Adrenal gland (tissue), 12 donors: Measurements from ENCODE around the gene PDE3A. TPM values are rescaled to one million over a fixed set of nuclear protein-coding genes. Genes with fewer than 3 reads are reported as not detected.

Source experiments
- DNase-seq, 7 donors: peaks; one replicate each; pipeline ENCODE4 v3.0.0-alpha.2; 2019 to 2020
- H3K27ac ChIP-seq, 5 donors: fragments of 200-600 bp; sonication (generic) in 4 of 5; 1 replicate in 3 of 5; 2 replicates in 2 of 5; pipeline versions ENCODE4 v1.5.1 to v1.8.0; 2016 to 2020; ENCODE audit warnings: mild to moderate bottlenecking in 1 of 5
- H3K27me3 ChIP-seq: fragments of 200-600 bp; 2 replicates; pipeline ENCODE4 v1.8.0; 2021
- H3K36me3 ChIP-seq, 2 donors: fragments of 200-600 bp; replicated peaks in 1 of 2; 1 replicate in 1 of 2; 2 replicates in 1 of 2; pipeline versions ENCODE4 v1.5.1 to v1.8.0; 2018 to 2022
- H3K4me1 ChIP-seq, 2 donors: fragments of 200-600 bp; replicated peaks in 1 of 2; 1 replicate in 1 of 2; 2 replicates in 1 of 2; pipeline versions ENCODE4 v1.5.1 to v1.8.0; 2018 to 2021
- H3K4me3 ChIP-seq, 4 donors: fragments of 200-600 bp; sonication (generic) in 3 of 4; one replicate each; pipeline ENCODE4 v1.5.1; 2016 to 2018
- H3K9me3 ChIP-seq, 3 donors: fragments of 200-600 bp; sonication (generic) in 1 of 3; replicated peaks in 1 of 3; 1 replicate in 2 of 3; 2 replicates in 1 of 3; pipeline versions ENCODE4 v1.5.1 to v1.8.0; 2016 to 2021
- POLR2A ChIP-seq, 2 donors: fragments of 450-650 bp; IDR thresholded peaks; one replicate each; pipeline ENCODE4 v1.6.1; 2017; ENCODE audit warnings: antibody characterized with exemption in 2 of 2, mild to moderate bottlenecking in 2 of 2, moderate library complexity in 1 of 2
- WGBS, 4 donors: extraction: QIAGEN DNeasy Blood & Tissue Kit in 2 of 4; methylation state at CpG; one replicate each; pipeline versions ENCODE4 v1.1.5 to v1.1.7; 2013 to 2017; 5-methylcytosine and 5-hydroxymethylcytosine counted together
- intact Hi-C, 2 donors: fragments of 100-400 bp; cut with DNase I; formaldehyde crosslinking; loops; one replicate each; pipeline versions ENCODE4 v1.14.1 to v1.15.0; 2022 to 2023
- polyA plus RNA-seq, 3 donors: library from polyadenylated mRNA; stranded (reverse); fragments of 200-250 nt in 2 of 3; fragments of 350-450 nt in 1 of 3; fragmentation: Illumina TruSeq in 1 of 3; extraction: RNeasy Lipid Tissue Mini Kit (QIAGEN cat#74804) in 1 of 3; gene quantifications; one replicate each; pipeline ENCODE4 v1.2.3, GENCODE V29; 2013 to 2014
- total RNA-seq, 9 donors: library from RNA; depleted of rRNA in 4 of 9; stranded (reverse); fragments of >200 nt in 4 of 9; fragments of 120-200 nt in 1 of 9; fragmentation: NEBNext Ultra II Directional in 1 of 9; extraction: Animal tissue kit (Norgen Biotek cat#: 25700) in 1 of 9; gene quantifications; one replicate each; pipeline versions ENCODE4 v1.1.0 to v1.2.4, GENCODE V29; 2013 to 2023
- TF ChIP-seq, protein P1 (sequence below), 6 experiments: fragments of 450-650 bp in 4 of 6; fragments of 200-600 bp in 2 of 6; sonication (generic) in 1 of 6; IDR thresholded peaks; 1 replicate in 5 of 6; 2 replicates in 1 of 6; pipeline versions ENCODE4 v1.5.1 to v1.8.0; 2016 to 2021; ENCODE audit warnings: antibody characterized with exemption in 6 of 6, mild to moderate bottlenecking in 2 of 6, moderate library complexity in 1 of 6
- donor health status: healthy with polysubstance abuse.
- donor health status: Bipolar disorder and iron deficiency.
- donor health status: DM: yes; HTN: yes; CAD: no.
- donor health status: DM: no; HTN: no; CAD: no.
- donor health status: DM: no; HTN: no; CAD: no.
- donor health status: DM: yes; HTN: yes; CAD: no.

Gene PDE3A
- total and polyA plus RNA-seq, 12 donors = 0.61 to 4.6 (median 1.4) TPM

- H3K9me3 ChIP-seq = no peaks in the 10 kb centered on the region
- H3K4me3 ChIP-seq = no peak overlapping the region
- H3K27ac ChIP-seq = no peak overlapping the region
- H3K4me1 ChIP-seq = no peaks in the 10 kb centered on the region
- intact Hi-C loops = no loop called here
- 58 to 79% (median 63%) methylated on average over 2 of the region's 2 CpGs for WGBS, 4 donors
- no peaks in the 10 kb centered on the region for H3K27me3 ChIP-seq
- TF ChIP-seq, protein P1, sequence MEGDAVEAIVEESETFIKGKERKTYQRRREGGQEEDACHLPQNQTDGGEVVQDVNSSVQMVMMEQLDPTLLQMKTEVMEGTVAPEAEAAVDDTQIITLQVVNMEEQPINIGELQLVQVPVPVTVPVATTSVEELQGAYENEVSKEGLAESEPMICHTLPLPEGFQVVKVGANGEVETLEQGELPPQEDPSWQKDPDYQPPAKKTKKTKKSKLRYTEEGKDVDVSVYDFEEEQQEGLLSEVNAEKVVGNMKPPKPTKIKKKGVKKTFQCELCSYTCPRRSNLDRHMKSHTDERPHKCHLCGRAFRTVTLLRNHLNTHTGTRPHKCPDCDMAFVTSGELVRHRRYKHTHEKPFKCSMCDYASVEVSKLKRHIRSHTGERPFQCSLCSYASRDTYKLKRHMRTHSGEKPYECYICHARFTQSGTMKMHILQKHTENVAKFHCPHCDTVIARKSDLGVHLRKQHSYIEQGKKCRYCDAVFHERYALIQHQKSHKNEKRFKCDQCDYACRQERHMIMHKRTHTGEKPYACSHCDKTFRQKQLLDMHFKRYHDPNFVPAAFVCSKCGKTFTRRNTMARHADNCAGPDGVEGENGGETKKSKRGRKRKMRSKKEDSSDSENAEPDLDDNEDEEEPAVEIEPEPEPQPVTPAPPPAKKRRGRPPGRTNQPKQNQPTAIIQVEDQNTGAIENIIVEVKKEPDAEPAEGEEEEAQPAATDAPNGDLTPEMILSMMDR (IDR thresholded peaks at IDR 0.05) = no peak
- no peak for DNase-seq
- H3K36me3 ChIP-seq = no peaks in the 10 kb centered on the region
Measured at GRCh38 chr12:20472102-20472782, 103.9 kb downstream of the PDE3A start.

GRCh38 chr12:20473133-20473532, 104.8 kb downstream of the PDE3A start:
- Histone ChIP-seq H3K4me3 (no peak overlapping the region), H3K4me1 (no peaks in the 10 kb centered on the region), H3K9me3 (no peaks in the 10 kb centered on the region), H3K27ac (no peak overlapping the region), H3K36me3 (no peaks in the 10 kb centered on the region), H3K27me3 (no peaks in the 10 kb centered on the region)
- WGBS, 4 donors = 76 to 89% (median 86%) methylated on average over 5 of the region's 5 CpGs
- intact Hi-C loops = no loop called here
- no peak for TF ChIP-seq POLR2A (IDR thresholded peaks at IDR 0.05)
- TF ChIP-seq, protein P1 (IDR thresholded peaks at IDR 0.05) = no peak
- DNase-seq = no peak

- H3K4me1 ChIP-seq = no peaks in the 10 kb centered on the region
- H3K27me3 ChIP-seq = no peaks in the 10 kb centered on the region
- H3K4me3 ChIP-seq = no peak overlapping the region
- WGBS, 4 donors = 83 to 91% (median 88%) methylated on average over 6 of the region's 6 CpGs
- DNase-seq = no peak
- no peaks in the 10 kb centered on the region for H3K36me3 ChIP-seq
- intact Hi-C loops = no loop called here
- TF ChIP-seq, protein P1 (IDR thresholded peaks at IDR 0.05) = no peak
- no peak for TF ChIP-seq POLR2A (IDR thresholded peaks at IDR 0.05)
- H3K9me3 ChIP-seq = no peaks in the 10 kb centered on the region
- H3K27ac ChIP-seq = no peak overlapping the region
Measured at GRCh38 chr12:20474016-20474415, 105.7 kb downstream of the PDE3A start.

- H3K4me1 ChIP-seq = no peaks in the 10 kb centered on the region
- H3K27ac ChIP-seq = no peak overlapping the region
- intact Hi-C loops = no loop called here
Measured at GRCh38 chr12:20474443-20474842, 106.1 kb downstream of the PDE3A start.

More at GRCh38 chr12:20474443-20474842, 106.1 kb downstream of the PDE3A start:
- TF ChIP-seq, protein P1 (IDR thresholded peaks at IDR 0.05) = no peak
- TF ChIP-seq POLR2A (IDR thresholded peaks at IDR 0.05) = no peak
- Histone ChIP-seq H3K27me3 (no peaks in the 10 kb centered on the region), H3K9me3 (no peaks in the 10 kb centered on the region), H3K4me3 (no peak overlapping the region), H3K36me3 (no peaks in the 10 kb centered on the region)
- 64 to 72% (median 67%) methylated on average over 4 of the region's 4 CpGs for WGBS, 4 donors
- DNase-seq = no peak
